HepG2 (cell line): ENCODE results near the gene ABTB2. TPM values are rescaled to one million over a fixed set of nuclear protein-coding genes. Genes with fewer than 3 reads are reported as not detected.

Experiments
- ATAC-seq: fragments of 200-7000 bp; cut with Tn5 transposase; 3 replicates; pipeline ENCODE4 v1.9.1; 2020; ENCODE audit warnings: mild to moderate bottlenecking, moderate library complexity
- BruUV-seq: library from RNA; stranded (reverse); fragments of 400-500 nt; replicated peaks from 2 replicates; lab custom pipeline; 2021; lab: Mats Ljungman, UMichigan
- CTCF ChIA-PET: fragments of 300-600 bp; formaldehyde crosslinking; extraction: SDS; loops from one replicate; lab custom pipeline; 2021; ENCODE audit warnings: low total read pairs, inconsistent platforms, low intra/inter-chr PET ratio; lab: Yijun Ruan, JAX
- POLR2A ChIA-PET: fragments of 350-600 bp; sonication (Branson Sonifier 250); formaldehyde crosslinking; loops from one replicate; lab custom pipeline; 2020; ENCODE audit warnings: antibody characterized with exemption, inconsistent platforms; lab: Yijun Ruan, JAX
- DNase-seq: peaks from one replicate; pipeline ENCODE4 v3.0.0-alpha.2; 2015; ENCODE audit warnings: low spot score
- FAIRE-seq: peaks from 3 replicates; lab custom pipeline; 2011; peaks lifted over from hg19 to GRCh38; lab: Jason Lieb, UNC
- H2AFZ ChIP-seq: one replicate; pipeline ENCODE4 v1.6.1; 2011; ENCODE audit warnings: low read length, inconsistent platforms
- H3K27ac ChIP-seq: fragments of 300-600 bp; 3 replicates; pipeline ENCODE4 v1.8.0; 2011; ENCODE audit warnings: mixed run types, mild to moderate bottlenecking, mixed read lengths, low read length, inconsistent platforms; ENCODE audit not compliant: insufficient read depth; ENCODE audit errors: extremely low read length
- H3K27me3 ChIP-seq, 2 experiments: fragments of 200-600 bp in 1 of 2; 2 replicates in 1 of 2; 3 replicates in 1 of 2; pipeline versions ENCODE4 v1.6.0 to v1.8.0; 2011; ENCODE audit warnings: low read length in 2 of 2, mild to moderate bottlenecking in 2 of 2, moderate library complexity in 2 of 2, inconsistent platforms in 1 of 2; ENCODE audit not compliant: insufficient read depth in 2 of 2, control insufficient read depth in 1 of 2
- H3K36me3 ChIP-seq, 2 experiments: fragments of 200-600 bp in 1 of 2; replicated peaks in 1 of 2; 2 replicates in 1 of 2; 3 replicates in 1 of 2; pipeline versions ENCODE4 v1.5.1 to v1.8.0; 2011; ENCODE audit warnings: low read length in 2 of 2, inconsistent platforms in 1 of 2; ENCODE audit not compliant: insufficient read depth in 2 of 2, control insufficient read depth in 1 of 2
- H3K4me1 ChIP-seq: 2 replicates; pipeline ENCODE4 v1.5.1; 2012; ENCODE audit warnings: low read length, inconsistent platforms; ENCODE audit not compliant: insufficient read depth
- H3K4me2 ChIP-seq: 2 replicates; pipeline ENCODE4 v1.6.0; 2011; ENCODE audit warnings: low read depth, low read length, inconsistent platforms
- H3K4me3 ChIP-seq, 3 experiments: fragments of 200-600 bp in 1 of 3; sonication (generic), shearing (Covaris generic) in 1 of 3; replicated peaks in 1 of 3; 2 replicates each; pipeline ENCODE4 v1.5.1; 2011 to 2016; ENCODE audit warnings: low read length in 3 of 3, inconsistent platforms in 2 of 3, low read depth in 2 of 3, mild to moderate bottlenecking in 2 of 3, control low read depth in 1 of 3, mixed read lengths in 1 of 3; ENCODE audit not compliant: insufficient read depth in 1 of 3
- H3K79me2 ChIP-seq: one replicate; pipeline ENCODE4 v1.6.1; 2011; ENCODE audit warnings: low read length, inconsistent platforms; ENCODE audit not compliant: insufficient read depth
- H3K9ac ChIP-seq: 2 replicates; pipeline ENCODE4 v1.6.0; 2011; ENCODE audit warnings: mild to moderate bottlenecking, low read depth, low read length, inconsistent platforms; ENCODE audit not compliant: insufficient read depth
- H3K9me3 ChIP-seq: 2 replicates; pipeline ENCODE4 v1.5.1; 2012; ENCODE audit warnings: mild to moderate bottlenecking, low read length
- H4K20me1 ChIP-seq: 2 replicates; pipeline ENCODE4 v1.6.0; 2011; ENCODE audit warnings: inconsistent platforms, mild to moderate bottlenecking, low read length, moderate library complexity; ENCODE audit not compliant: insufficient read depth
- ELF3 ChIP-seq: IDR thresholded peaks from 2 replicates; pipeline ENCODE4 v1.6.1; 2016; ENCODE audit warnings: missing genetic modification reagents, missing compliant biosample characterization
- FOXC1 ChIP-seq: sonication (generic); formaldehyde crosslinking; IDR thresholded peaks from 2 replicates; pipeline ENCODE4 v1.8.0; 2022; ENCODE audit warnings: mild to moderate bottlenecking, missing genetic modification reagents, borderline replicate concordance
- FOXK2 ChIP-seq: fragments of 450-650 bp; IDR thresholded peaks from 2 replicates; pipeline ENCODE4 v1.6.1; 2016
- KLF16 ChIP-seq, 2 experiments: sonication (generic) in 1 of 2; formaldehyde crosslinking in 1 of 2; IDR thresholded peaks; 2 replicates each; pipeline versions ENCODE4 v1.6.1 to v1.8.0; 2016 to 2023; ENCODE audit warnings: missing genetic modification reagents in 2 of 2, missing compliant biosample characterization in 1 of 2
- NFYC ChIP-seq: IDR thresholded peaks from 2 replicates; pipeline ENCODE4 v1.6.1; 2016; ENCODE audit warnings: missing genetic modification reagents, missing compliant biosample characterization
- SMAD9 ChIP-seq: sonication (generic); formaldehyde crosslinking; IDR thresholded peaks from 2 replicates; pipeline ENCODE4 v1.5.1; 2020; ENCODE audit warnings: mild to moderate bottlenecking, missing genetic modification reagents
- ZNF20 ChIP-seq: sonication (generic); formaldehyde crosslinking; IDR thresholded peaks from 2 replicates; pipeline ENCODE4 v1.4.0; 2020; ENCODE audit warnings: mild to moderate bottlenecking, moderate library complexity, missing genetic modification reagents
- ZNF232 ChIP-seq: sonication (generic); formaldehyde crosslinking; IDR thresholded peaks from 2 replicates; pipeline ENCODE4 v1.4.0; 2020; ENCODE audit warnings: missing genetic modification reagents, borderline replicate concordance
- ZNF235 ChIP-seq: sonication (generic); formaldehyde crosslinking; IDR thresholded peaks from 2 replicates; pipeline ENCODE4 v1.8.1; 2023; ENCODE audit warnings: mild to moderate bottlenecking, missing genetic modification reagents, borderline replicate concordance
- ZNF775 ChIP-seq: sonication (generic); formaldehyde crosslinking; IDR thresholded peaks from 2 replicates; pipeline ENCODE4 v1.4.0; 2020; ENCODE audit warnings: missing genetic modification reagents, mild to moderate bottlenecking, moderate library complexity, borderline replicate concordance
- WGBS: methylation state at CpG from one replicate; pipeline ENCODE4 v1.1.6; 2017; ENCODE audit warnings: low lambda C conversion rate; 5-methylcytosine and 5-hydroxymethylcytosine counted together
- in situ Hi-C: cut with HindIII; loops from 2 replicates; pipeline ENCODE4 v1.10.0; 2017; ENCODE audit warnings: low pct_unique_long_range_greater_than_20kb; ENCODE audit not compliant: extremely low pct_ligation_motif_present
- intact Hi-C: fragments of 100-400 bp; cut with micrococcal nuclease; formaldehyde crosslinking; loops from one replicate; pipeline ENCODE4 v1.10.0; 2022; ENCODE audit not compliant: unreplicated experiment
- polyA plus RNA-seq, 8 experiments: library from polyadenylated mRNA; depleted of rRNA in 3 of 8; stranded (reverse) in 7 of 8; unstranded in 1 of 8; fragments of >200 nt; fragmentation: Illumina TruSeq in 4 of 8; extraction: Trizol in 4 of 8; gene quantifications; 2 replicates each; pipeline versions ENCODE4 v1.2.1 to v1.2.3, GENCODE V29; 2011 to 2016; ENCODE audit warnings: low read depth in 4 of 8, missing spikeins in 1 of 8, mixed read lengths in 1 of 8; ENCODE audit not compliant: insufficient read depth in 1 of 8
- total RNA-seq, 5 experiments: library from RNA; depleted of rRNA; stranded (reverse); fragments of >200 nt; fragmentation: Illumina TruSeq; extraction: Trizol; gene quantifications; 2 replicates each; pipeline ENCODE4 v1.2.3, GENCODE V29; 2016; ENCODE audit warnings: low read depth in 1 of 5
- TF ChIP-seq, protein P1 (sequence below): sonication (generic); formaldehyde crosslinking; IDR thresholded peaks from 2 replicates; pipeline ENCODE4 v1.4.0; 2020; ENCODE audit warnings: missing genetic modification reagents
- TF ChIP-seq, protein P2 (sequence below): sonication (generic); formaldehyde crosslinking; IDR thresholded peaks from 2 replicates; pipeline ENCODE4 v1.4.0; 2020; ENCODE audit warnings: low read depth, missing genetic modification reagents
- TF ChIP-seq, protein P3 (sequence below): sonication (generic); formaldehyde crosslinking; IDR thresholded peaks from 2 replicates; pipeline ENCODE4 v1.8.0; 2022; ENCODE audit warnings: missing genetic modification reagents, low read depth, mild to moderate bottlenecking, borderline replicate concordance
- TF ChIP-seq, protein P4 (sequence below): sonication (generic); formaldehyde crosslinking; IDR thresholded peaks from 2 replicates; pipeline ENCODE4 v1.5.0; 2020; ENCODE audit warnings: mild to moderate bottlenecking, missing genetic modification reagents, moderate library complexity

Gene ABTB2
- total and polyA plus RNA-seq, 2 of the 13 experiments (the other 11 are each of a cell fraction or from before 2014, with no cell fraction given) = 5.1 to 15.4 TPM

DNA sequence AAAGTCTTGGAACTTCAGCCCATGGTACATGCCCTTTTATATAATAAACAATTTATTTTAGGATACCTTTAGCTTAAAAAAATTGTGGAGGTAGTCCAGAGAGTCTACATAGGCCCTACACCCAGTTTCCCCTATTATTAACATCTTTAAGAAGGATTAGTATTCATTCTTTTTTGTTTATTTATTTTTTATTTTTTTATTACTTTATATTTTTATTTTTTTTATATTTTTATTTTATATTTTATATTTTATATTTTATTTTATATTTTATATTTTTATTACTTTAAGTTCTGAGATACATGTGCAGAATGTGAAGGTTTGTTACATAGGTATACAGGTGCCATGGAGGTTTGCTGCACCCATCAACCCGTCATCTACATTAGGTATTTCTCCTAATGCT, 15.9 kb upstream of the ABTB2 start:
- WGBS = 93% methylated on average over 1 of the region's 1 CpG
- CTCF ChIA-PET = no interaction called here
- in situ Hi-C loops (loop anchor here (25.0 kb wide), 2 partner anchors 511 to 1014 kb away; no protein-coding TSS in a partner anchor), intact Hi-C loops (no loop called here)
- no peak overlapping the region for H3K27ac ChIP-seq
- no peak overlapping the region for H3K4me3 ChIP-seq
- H3K27me3 ChIP-seq = no peaks in the 10 kb centered on the region
- no peak for FAIRE-seq
- no peaks in the 10 kb centered on the region for H3K36me3 ChIP-seq
- BruUV-seq = no TSS peak
- no peaks in the 10 kb centered on the region for H3K79me2 ChIP-seq
- peaks cover 22% of the 10 kb centered on the region for H3K9me3 ChIP-seq
- DNase-seq = no peak
- H4K20me1 ChIP-seq = no peaks in the 10 kb centered on the region
- H3K9ac ChIP-seq = no peak overlapping the region
- POLR2A ChIA-PET = no interaction called here
- H2AFZ ChIP-seq = no peak overlapping the region
- no peak overlapping the region for H3K4me2 ChIP-seq
- H3K4me1 ChIP-seq = peaks cover 20% of the 10 kb centered on the region
- ATAC-seq = no peak
- TF ChIP-seq NFYC (CRISPR knock-in tag) = no peak
- TF ChIP-seq FOXC1 (CRISPR knock-in tag) = no peak
- no peak for TF ChIP-seq FOXK2
- TF ChIP-seq KLF16 (CRISPR knock-in tag; IDR thresholded peaks at IDR 0.05) = no peak
- no peak for TF ChIP-seq ZNF232 (CRISPR knock-in tag)
- no peak for TF ChIP-seq ZNF775 (CRISPR knock-in tag)
- TF ChIP-seq, protein P1, sequence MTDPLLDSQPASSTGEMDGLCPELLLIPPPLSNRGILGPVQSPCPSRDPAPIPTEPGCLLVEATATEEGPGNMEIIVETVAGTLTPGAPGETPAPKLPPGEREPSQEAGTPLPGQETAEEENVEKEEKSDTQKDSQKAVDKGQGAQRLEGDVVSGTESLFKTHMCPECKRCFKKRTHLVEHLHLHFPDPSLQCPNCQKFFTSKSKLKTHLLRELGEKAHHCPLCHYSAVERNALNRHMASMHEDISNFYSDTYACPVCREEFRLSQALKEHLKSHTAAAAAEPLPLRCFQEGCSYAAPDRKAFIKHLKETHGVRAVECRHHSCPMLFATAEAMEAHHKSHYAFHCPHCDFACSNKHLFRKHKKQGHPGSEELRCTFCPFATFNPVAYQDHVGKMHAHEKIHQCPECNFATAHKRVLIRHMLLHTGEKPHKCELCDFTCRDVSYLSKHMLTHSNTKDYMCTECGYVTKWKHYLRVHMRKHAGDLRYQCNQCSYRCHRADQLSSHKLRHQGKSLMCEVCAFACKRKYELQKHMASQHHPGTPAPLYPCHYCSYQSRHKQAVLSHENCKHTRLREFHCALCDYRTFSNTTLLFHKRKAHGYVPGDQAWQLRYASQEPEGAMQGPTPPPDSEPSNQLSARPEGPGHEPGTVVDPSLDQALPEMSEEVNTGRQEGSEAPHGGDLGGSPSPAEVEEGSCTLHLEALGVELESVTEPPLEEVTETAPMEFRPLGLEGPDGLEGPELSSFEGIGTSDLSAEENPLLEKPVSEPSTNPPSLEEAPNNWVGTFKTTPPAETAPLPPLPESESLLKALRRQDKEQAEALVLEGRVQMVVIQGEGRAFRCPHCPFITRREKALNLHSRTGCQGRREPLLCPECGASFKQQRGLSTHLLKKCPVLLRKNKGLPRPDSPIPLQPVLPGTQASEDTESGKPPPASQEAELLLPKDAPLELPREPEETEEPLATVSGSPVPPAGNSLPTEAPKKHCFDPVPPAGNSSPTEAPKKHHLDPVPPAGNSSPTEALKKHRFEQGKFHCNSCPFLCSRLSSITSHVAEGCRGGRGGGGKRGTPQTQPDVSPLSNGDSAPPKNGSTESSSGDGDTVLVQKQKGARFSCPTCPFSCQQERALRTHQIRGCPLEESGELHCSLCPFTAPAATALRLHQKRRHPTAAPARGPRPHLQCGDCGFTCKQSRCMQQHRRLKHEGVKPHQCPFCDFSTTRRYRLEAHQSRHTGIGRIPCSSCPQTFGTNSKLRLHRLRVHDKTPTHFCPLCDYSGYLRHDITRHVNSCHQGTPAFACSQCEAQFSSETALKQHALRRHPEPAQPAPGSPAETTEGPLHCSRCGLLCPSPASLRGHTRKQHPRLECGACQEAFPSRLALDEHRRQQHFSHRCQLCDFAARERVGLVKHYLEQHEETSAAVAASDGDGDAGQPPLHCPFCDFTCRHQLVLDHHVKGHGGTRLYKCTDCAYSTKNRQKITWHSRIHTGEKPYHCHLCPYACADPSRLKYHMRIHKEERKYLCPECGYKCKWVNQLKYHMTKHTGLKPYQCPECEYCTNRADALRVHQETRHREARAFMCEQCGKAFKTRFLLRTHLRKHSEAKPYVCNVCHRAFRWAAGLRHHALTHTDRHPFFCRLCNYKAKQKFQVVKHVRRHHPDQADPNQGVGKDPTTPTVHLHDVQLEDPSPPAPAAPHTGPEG (CRISPR knock-in tag) = no peak
- TF ChIP-seq, protein P2, sequence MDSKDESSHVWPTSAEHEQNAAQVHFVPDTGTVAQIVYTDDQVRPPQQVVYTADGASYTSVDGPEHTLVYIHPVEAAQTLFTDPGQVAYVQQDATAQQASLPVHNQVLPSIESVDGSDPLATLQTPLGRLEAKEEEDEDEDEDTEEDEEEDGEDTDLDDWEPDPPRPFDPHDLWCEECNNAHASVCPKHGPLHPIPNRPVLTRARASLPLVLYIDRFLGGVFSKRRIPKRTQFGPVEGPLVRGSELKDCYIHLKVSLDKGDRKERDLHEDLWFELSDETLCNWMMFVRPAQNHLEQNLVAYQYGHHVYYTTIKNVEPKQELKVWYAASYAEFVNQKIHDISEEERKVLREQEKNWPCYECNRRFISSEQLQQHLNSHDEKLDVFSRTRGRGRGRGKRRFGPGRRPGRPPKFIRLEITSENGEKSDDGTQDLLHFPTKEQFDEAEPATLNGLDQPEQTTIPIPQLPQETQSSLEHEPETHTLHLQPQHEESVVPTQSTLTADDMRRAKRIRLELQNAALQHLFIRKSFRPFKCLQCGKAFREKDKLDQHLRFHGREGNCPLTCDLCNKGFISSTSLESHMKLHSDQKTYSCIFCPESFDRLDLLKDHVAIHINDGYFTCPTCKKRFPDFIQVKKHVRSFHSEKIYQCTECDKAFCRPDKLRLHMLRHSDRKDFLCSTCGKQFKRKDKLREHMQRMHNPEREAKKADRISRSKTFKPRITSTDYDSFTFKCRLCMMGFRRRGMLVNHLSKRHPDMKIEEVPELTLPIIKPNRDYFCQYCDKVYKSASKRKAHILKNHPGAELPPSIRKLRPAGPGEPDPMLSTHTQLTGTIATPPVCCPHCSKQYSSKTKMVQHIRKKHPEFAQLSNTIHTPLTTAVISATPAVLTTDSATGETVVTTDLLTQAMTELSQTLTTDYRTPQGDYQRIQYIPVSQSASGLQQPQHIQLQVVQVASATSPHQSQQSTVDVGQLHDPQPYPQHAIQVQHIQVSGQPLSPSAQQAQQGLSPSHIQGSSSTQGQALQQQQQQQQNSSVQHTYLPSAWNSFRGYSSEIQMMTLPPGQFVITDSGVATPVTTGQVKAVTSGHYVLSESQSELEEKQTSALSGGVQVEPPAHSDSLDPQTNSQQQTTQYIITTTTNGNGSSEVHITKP (CRISPR knock-in tag) = no peak
- TF ChIP-seq, protein P3, sequence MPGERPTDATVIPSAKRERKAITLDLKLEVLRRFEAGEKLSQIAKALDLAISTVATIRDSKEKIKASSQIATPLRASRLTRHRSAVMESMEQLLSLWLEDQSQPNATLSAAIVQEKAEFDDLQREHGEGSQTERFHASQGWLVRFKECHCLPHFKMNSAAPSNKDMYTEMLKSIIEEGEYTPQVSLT (CRISPR knock-in tag) = no peak
- TF ChIP-seq ZNF235 (CRISPR knock-in tag) = no peak
- no peak for TF ChIP-seq ZNF20
- TF ChIP-seq ELF3 (CRISPR knock-in tag) = no peak
- TF ChIP-seq SMAD9 (CRISPR knock-in tag) = no peak
- TF ChIP-seq, protein P4, sequence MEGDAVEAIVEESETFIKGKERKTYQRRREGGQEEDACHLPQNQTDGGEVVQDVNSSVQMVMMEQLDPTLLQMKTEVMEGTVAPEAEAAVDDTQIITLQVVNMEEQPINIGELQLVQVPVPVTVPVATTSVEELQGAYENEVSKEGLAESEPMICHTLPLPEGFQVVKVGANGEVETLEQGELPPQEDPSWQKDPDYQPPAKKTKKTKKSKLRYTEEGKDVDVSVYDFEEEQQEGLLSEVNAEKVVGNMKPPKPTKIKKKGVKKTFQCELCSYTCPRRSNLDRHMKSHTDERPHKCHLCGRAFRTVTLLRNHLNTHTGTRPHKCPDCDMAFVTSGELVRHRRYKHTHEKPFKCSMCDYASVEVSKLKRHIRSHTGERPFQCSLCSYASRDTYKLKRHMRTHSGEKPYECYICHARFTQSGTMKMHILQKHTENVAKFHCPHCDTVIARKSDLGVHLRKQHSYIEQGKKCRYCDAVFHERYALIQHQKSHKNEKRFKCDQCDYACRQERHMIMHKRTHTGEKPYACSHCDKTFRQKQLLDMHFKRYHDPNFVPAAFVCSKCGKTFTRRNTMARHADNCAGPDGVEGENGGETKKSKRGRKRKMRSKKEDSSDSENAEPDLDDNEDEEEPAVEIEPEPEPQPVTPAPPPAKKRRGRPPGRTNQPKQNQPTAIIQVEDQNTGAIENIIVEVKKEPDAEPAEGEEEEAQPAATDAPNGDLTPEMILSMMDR = no peak
